ENCODE data around the gene FAM193A.
"Not testable (repeated sequence)": the region's sequence is repeated elsewhere in the genome, so short reads cannot be mapped to it uniquely, and the experiment has no call there.

FAM193A gene

GRCh38 chr4:2651546-2651945 lies 115.1 kb downstream of the FAM193A start:
- no peak for DNase-seq (ENCODE audit: low spot score)

- no peak for DNase-seq (ENCODE audit: low spot score)
These were observed 115.6 kb downstream of the FAM193A start for GRCh38 chr4:2651998-2652397.

GRCh38 chr4:2652415-2653160 lies 116.1 kb downstream of the FAM193A start:
- DNase-seq (ENCODE audit: low spot score): no peak

- no peak for DNase-seq (ENCODE audit: low spot score)
These were observed 124.3 kb downstream of the FAM193A start for GRCh38 chr4:2660596-2661211.

- DNase-seq (ENCODE audit: low spot score): no peak
These were observed 126.2 kb downstream of the FAM193A start for GRCh38 chr4:2662598-2662997.

GRCh38 chr4:2663275-2663674 lies 126.8 kb downstream of the FAM193A start:
- no peak for DNase-seq (ENCODE audit: low spot score)

GRCh38 chr4:2666722-2667247 lies 130.3 kb downstream of the FAM193A start:
- DNase-seq (ENCODE audit: low spot score): no peak

- DNase-seq (ENCODE audit: low spot score): no peak
These were observed 131.0 kb downstream of the FAM193A start for GRCh38 chr4:2667428-2667827.

GRCh38 chr4:2671267-2671895 lies 134.9 kb downstream of the FAM193A start:
- no peak for DNase-seq (ENCODE audit: low spot score)

GRCh38 chr4:2672082-2672481 lies 135.6 kb downstream of the FAM193A start:
- no peak for DNase-seq (ENCODE audit: low spot score)

GRCh38 chr4:2672700-2673099 lies 136.3 kb downstream of the FAM193A start:
- DNase-seq (ENCODE audit: low spot score): no peak

GRCh38 chr4:2673157-2673556 lies 136.7 kb downstream of the FAM193A start:
- no peak for DNase-seq (ENCODE audit: low spot score)

GRCh38 chr4:2679762-2680161 lies 143.3 kb downstream of the FAM193A start:
- not testable (repeated sequence) for DNase-seq (ENCODE audit: low spot score)

GRCh38 chr4:2684486-2684885 lies 148.0 kb downstream of the FAM193A start:
- no peak for DNase-seq (ENCODE audit: low spot score)

GRCh38 chr4:2685541-2685940 lies 149.1 kb downstream of the FAM193A start:
- DNase-seq (ENCODE audit: low spot score): no peak

- no peak for DNase-seq (ENCODE audit: low spot score)
These were observed 150.2 kb downstream of the FAM193A start for GRCh38 chr4:2686379-2687265.

- DNase-seq (ENCODE audit: low spot score): no peak
These were observed 151.8 kb downstream of the FAM193A start for GRCh38 chr4:2688281-2688680.

GRCh38 chr4:2688697-2689096 lies 152.2 kb downstream of the FAM193A start:
- no peak for DNase-seq (ENCODE audit: low spot score)

GRCh38 chr4:2689114-2689513 lies 152.7 kb downstream of the FAM193A start:
- no peak for DNase-seq (ENCODE audit: low spot score)

GRCh38 chr4:2689825-2690700 lies 153.6 kb downstream of the FAM193A start:
- peak; percentile 31 for DNase-seq (ENCODE audit: low spot score)

GRCh38 chr4:2691313-2691712 lies 154.9 kb downstream of the FAM193A start:
- DNase-seq (ENCODE audit: low spot score): no peak
